GM23338 (cell line): Measurements from ENCODE around the gene PCBP2. TPM values are rescaled to one million over a fixed set of nuclear protein-coding genes. Genes with fewer than 3 reads are reported as not detected.
A peak's percentile ranks its signal among the peaks of the same experiment; 100 is the strongest.

Experiments
- ATAC-seq: fragments of 200-7000 bp; cut with Tn5 transposase; 3 replicates; pipeline ENCODE4 v1.9.1; 2020
- DNase-seq: peaks from one replicate; pipeline ENCODE4 v3.0.0-alpha.2; 2015; ENCODE audit warnings: low spot score
- H2AFZ ChIP-seq: fragments of 200-600 bp; sonication (generic); 2 replicates; pipeline ENCODE4 v1.8.0; 2016; ENCODE audit warnings: antibody characterized with exemption, mild to moderate bottlenecking, moderate library complexity
- H3F3A ChIP-seq: fragments of 200-600 bp; sonication (generic); replicated peaks from 2 replicates; pipeline ENCODE4 v1.8.0; 2017; ENCODE audit warnings: antibody characterized with exemption, mixed run types, low read depth
- H3K27ac ChIP-seq: fragments of 200-600 bp; sonication (generic); 2 replicates; pipeline ENCODE4 v1.6.1; 2016; ENCODE audit warnings: low read depth
- H3K27me3 ChIP-seq: fragments of 200-600 bp; sonication (generic); 2 replicates; pipeline ENCODE4 v1.8.0; 2016; ENCODE audit warnings: mild to moderate bottlenecking, mixed run types, moderate library complexity; ENCODE audit not compliant: insufficient read depth
- H3K36me3 ChIP-seq: fragments of 200-600 bp; sonication (generic); 2 replicates; pipeline ENCODE4 v1.8.0; 2016; ENCODE audit warnings: mild to moderate bottlenecking; ENCODE audit not compliant: insufficient read depth
- H3K4me1 ChIP-seq: fragments of 200-600 bp; sonication (generic); 2 replicates; pipeline ENCODE4 v1.8.0; 2016; ENCODE audit warnings: mild to moderate bottlenecking, moderate library complexity; ENCODE audit not compliant: insufficient read depth
- H3K4me2 ChIP-seq: fragments of 200-600 bp; sonication (generic); 2 replicates; pipeline ENCODE4 v1.7.1; 2017; ENCODE audit warnings: mixed run types
- H3K4me3 ChIP-seq: fragments of 200-600 bp; sonication (generic); 2 replicates; pipeline ENCODE4 v1.6.1; 2016; ENCODE audit warnings: mixed run types
- H3K79me2 ChIP-seq: fragments of 200-600 bp; sonication (generic); replicated peaks from 2 replicates; pipeline ENCODE4 v1.8.0; 2017; ENCODE audit warnings: mild to moderate bottlenecking; ENCODE audit not compliant: insufficient read depth
- H3K9me2 ChIP-seq: fragments of 200-600 bp; sonication (generic); 2 replicates; pipeline ENCODE4 v1.8.0; 2017; ENCODE audit not compliant: insufficient read depth
- H4K20me1 ChIP-seq: fragments of 200-600 bp; sonication (generic); replicated peaks from 2 replicates; pipeline ENCODE4 v1.8.0; 2017; ENCODE audit warnings: mild to moderate bottlenecking; ENCODE audit not compliant: insufficient read depth
- H3K27ac Mint-ChIP-seq: 2 replicates; pipeline ENCODE4 v1.8.0; 2020; ENCODE audit warnings: inconsistent platforms, mild to moderate bottlenecking, moderate library complexity, mixed read lengths
- H3K27me3 Mint-ChIP-seq: 3 replicates; pipeline ENCODE4 v1.8.0; 2022; ENCODE audit warnings: low read depth, mild to moderate bottlenecking, moderate library complexity, mixed read lengths, inconsistent platforms; ENCODE audit not compliant: insufficient read depth, poor library complexity
- H3K36me3 Mint-ChIP-seq: 3 replicates; pipeline ENCODE4 v1.8.0; 2021; ENCODE audit warnings: low read depth, mild to moderate bottlenecking, inconsistent platforms, moderate library complexity, mixed read lengths
- H3K4me1 Mint-ChIP-seq: 3 replicates; pipeline ENCODE4 v1.8.0; 2020; ENCODE audit warnings: mild to moderate bottlenecking, inconsistent platforms, mixed read lengths
- H3K4me3 Mint-ChIP-seq: 3 replicates; pipeline ENCODE4 v1.8.0; 2021; ENCODE audit warnings: moderate library complexity, mild to moderate bottlenecking, inconsistent platforms, mixed read lengths
- H3K9me3 Mint-ChIP-seq: 3 replicates; pipeline ENCODE4 v1.8.0; 2020; ENCODE audit warnings: moderate library complexity, mild to moderate bottlenecking, inconsistent platforms, mixed read lengths
- CREB1 ChIP-seq: fragments of 250-450 bp; sonication (Bioruptor Pico); IDR thresholded peaks from 2 replicates; pipeline ENCODE4 v1.5.0; 2020; ENCODE audit warnings: low read depth, mild to moderate bottlenecking, moderate library complexity
- CTCF ChIP-seq, 2 experiments: fragments of 200-600 bp in 1 of 2; sonication (generic) in 1 of 2; conservative IDR thresholded peaks; 2 replicates each; pipeline versions ENCODE4 v1.5.1 to v1.6.1; 2016 to 2017; ENCODE audit warnings: antibody characterized with exemption in 2 of 2, low read depth in 2 of 2, mild to moderate bottlenecking in 2 of 2, moderate library complexity in 1 of 2
- EZH2 ChIP-seq: fragments of 200-600 bp; sonication (generic); IDR thresholded peaks from one replicate; pipeline ENCODE4 v1.8.0; 2017; ENCODE audit warnings: antibody characterized with exemption, mild to moderate bottlenecking, low read depth; ENCODE audit not compliant: unreplicated experiment
- EZH2phosphoT487 ChIP-seq: fragments of 200-600 bp; sonication (generic); IDR thresholded peaks from one replicate; pipeline ENCODE4 v1.8.1; 2018; ENCODE audit warnings: antibody characterized with exemption; ENCODE audit not compliant: unreplicated experiment
- JUNB ChIP-seq: IDR thresholded peaks from one replicate; pipeline ENCODE4 v1.6.1; 2016; ENCODE audit warnings: antibody characterized with exemption; ENCODE audit not compliant: unreplicated experiment
- NANOG ChIP-seq: IDR thresholded peaks from 2 replicates; pipeline ENCODE4 v1.6.1; 2016; ENCODE audit warnings: antibody characterized with exemption, borderline replicate concordance
- REST ChIP-seq: IDR thresholded peaks from one replicate; pipeline ENCODE4 v1.6.1; 2018; ENCODE audit warnings: antibody characterized with exemption; ENCODE audit not compliant: unreplicated experiment
- STAT1 ChIP-seq: IDR thresholded peaks from one replicate; pipeline ENCODE4 v1.6.1; 2016; ENCODE audit warnings: antibody characterized with exemption; ENCODE audit not compliant: unreplicated experiment
- ZNF114 ChIP-seq: fragments of 250-450 bp; sonication (Bioruptor Pico); IDR thresholded peaks from 2 replicates; pipeline ENCODE4 v1.5.0; 2020; ENCODE audit warnings: mild to moderate bottlenecking, moderate library complexity
- ZNF331 ChIP-seq: fragments of 250-450 bp; sonication (Bioruptor Pico); IDR thresholded peaks from 2 replicates; pipeline ENCODE4 v1.5.0; 2020; ENCODE audit warnings: low read depth, mild to moderate bottlenecking, moderate library complexity
- polyA plus RNA-seq: library from polyadenylated mRNA; unstranded; fragments of >200 nt; fragmentation: Nextera tagmentation; extraction: Ambion mirVana; gene quantifications from 2 replicates; pipeline ENCODE4 v1.2.1, GENCODE V29; 2016
- total RNA-seq: library from RNA; depleted of rRNA; stranded (reverse); fragments of >200 nt; shearing (Covaris generic); gene quantifications from 2 replicates; pipeline ENCODE4 v1.2.3, GENCODE V29; 2014

PCBP2 gene
- total and polyA plus RNA-seq, 2 experiments from 2014 or later, result 397 to 676 TPM

GRCh38 chr12:53495903-53496751 lies 44.2 kb downstream of the PCBP2 start:
- Histone ChIP-seq H3K79me2 (peaks cover 17% of the 10 kb centered on the region; the same call in 1 of the 2 replicates), H4K20me1 (no peaks in the 10 kb centered on the region; the same call in 1 of the 2 replicates), H3K9me2 (no peaks in the 10 kb centered on the region), H3F3A (peaks cover 16% of the 10 kb centered on the region), H2AFZ (no peak overlapping the region), H3K4me2 (peak overlapping the region; percentile 22; the same call in 1 of the 2 replicates), H3K36me3 (no peaks in the 10 kb centered on the region), H3K4me3 (no peak overlapping the region), H3K27me3 (no peaks in the 10 kb centered on the region), H3K4me1 (peaks cover 41% of the 10 kb centered on the region), H3K27ac (no peak overlapping the region)
- DNase-seq, result peak; percentile 83
- peak; percentile 8 for ATAC-seq
- Mint-ChIP-seq H3K9me3 (peaks cover 3% of the 10 kb centered on the region), H3K27ac (peak overlapping the region; percentile 75), H3K36me3 (peaks cover 3% of the 10 kb centered on the region; the same call in 2 of the 3 replicates), H3K4me3 (peak overlapping the region; percentile 22), H3K4me1 (peaks cover 62% of the 10 kb centered on the region), H3K27me3 (peaks cover 20% of the 10 kb centered on the region)
- TF ChIP-seq JUNB, result no peak
- TF ChIP-seq ZNF331 (CRISPR knock-in tag), result no peak
- no peak for TF ChIP-seq NANOG
- TF ChIP-seq EZH2phosphoT487, result no peak
- TF ChIP-seq STAT1, result no peak
- TF ChIP-seq ZNF114 (CRISPR knock-in tag), result no peak
- TF ChIP-seq CREB1 (CRISPR knock-in tag), result no peak
- no peak for TF ChIP-seq EZH2

- Mint-ChIP-seq H3K36me3 (peaks cover 3% of the 10 kb centered on the region; the same call in 2 of the 3 replicates), H3K27me3 (peaks cover 20% of the 10 kb centered on the region), H3K27ac (no peak overlapping the region), H3K4me1 (peaks cover 62% of the 10 kb centered on the region), H3K4me3 (peak overlapping the region; percentile 22; the same call in 2 of the 3 replicates), H3K9me3 (peaks cover 3% of the 10 kb centered on the region)
- H3K36me3 ChIP-seq, result no peaks in the 10 kb centered on the region
- DNase-seq (no peak), ATAC-seq (no peak)
- H2AFZ ChIP-seq, result no peak overlapping the region
- peaks cover 43% of the 10 kb centered on the region for H3K4me1 ChIP-seq
- H4K20me1 ChIP-seq, result no peaks in the 10 kb centered on the region; the same call in 1 of the 2 replicates
- H3K27me3 ChIP-seq, result no peaks in the 10 kb centered on the region
- no peak overlapping the region for H3K4me3 ChIP-seq
- TF ChIP-seq CTCF (conservative IDR thresholded peaks at IDR 0.05; ENCODE audit: low read depth in 2 of 2) (no peak), REST (no peak), NANOG (no peak), JUNB (no peak)
- no peaks in the 10 kb centered on the region for H3K9me2 ChIP-seq
- H3F3A ChIP-seq, result peaks cover 16% of the 10 kb centered on the region
- no peak overlapping the region for H3K27ac ChIP-seq
- no peak overlapping the region for H3K4me2 ChIP-seq
- H3K79me2 ChIP-seq, result peaks cover 18% of the 10 kb centered on the region
Observed at GRCh38 chr12:53496752-53497032, 44.8 kb downstream of the PCBP2 start.
